DOHH2 (cell line): ENCODE measurements around the gene SSBP2.

Experiments used
- H3F3A ChIP-seq: fragments of 200-600 bp; sonication (generic), shearing (Covaris generic); 2 replicates; pipeline ENCODE4 v1.6.0; 2016; ENCODE audit warnings: antibody characterized with exemption, mild to moderate bottlenecking; ENCODE audit not compliant: control insufficient read depth, insufficient read depth
- H3K27ac ChIP-seq: fragments of 200-600 bp; sonication (generic); 2 replicates; pipeline ENCODE4 v1.5.1; 2014; ENCODE audit warnings: low read depth, mild to moderate bottlenecking, low read length, moderate library complexity
- H3K27me3 ChIP-seq: fragments of 200-600 bp; sonication (generic); 2 replicates; pipeline ENCODE4 v1.6.1; 2014; ENCODE audit warnings: mild to moderate bottlenecking, low read length, mixed read lengths; ENCODE audit not compliant: control insufficient read depth
- H3K36me3 ChIP-seq: fragments of 200-600 bp; sonication (generic); 2 replicates; pipeline ENCODE4 v1.6.1; 2014; ENCODE audit warnings: mild to moderate bottlenecking, low read length, moderate library complexity, mixed read lengths; ENCODE audit not compliant: control insufficient read depth
- H3K4me1 ChIP-seq: fragments of 200-600 bp; sonication (generic); 2 replicates; pipeline ENCODE4 v1.6.1; 2014; ENCODE audit warnings: mild to moderate bottlenecking, low read length, mixed read lengths; ENCODE audit not compliant: control insufficient read depth
- H3K4me2 ChIP-seq: fragments of 200-600 bp; sonication (generic); 2 replicates; pipeline ENCODE4 v1.6.0; 2014; ENCODE audit warnings: mild to moderate bottlenecking, low read length, moderate library complexity
- H3K4me3 ChIP-seq: fragments of 200-600 bp; sonication (generic); 2 replicates; pipeline ENCODE4 v1.5.1; 2014; ENCODE audit warnings: mild to moderate bottlenecking, low read length, mixed read lengths
- H3K79me2 ChIP-seq: fragments of 200-600 bp; sonication (generic); 2 replicates; pipeline ENCODE4 v1.6.1; 2014; ENCODE audit warnings: mild to moderate bottlenecking, low read length, mixed read lengths; ENCODE audit not compliant: control insufficient read depth
- H3K9me2 ChIP-seq: fragments of 200-600 bp; sonication (generic); replicated peaks from 2 replicates; pipeline ENCODE4 v1.6.1; 2014; ENCODE audit warnings: mild to moderate bottlenecking, low read length, mixed read lengths; ENCODE audit not compliant: control insufficient read depth
- H3K9me3 ChIP-seq: fragments of 200-600 bp; sonication (generic); 2 replicates; pipeline ENCODE4 v1.6.1; 2014; ENCODE audit warnings: antibody characterized with exemption, low read length, mixed read lengths; ENCODE audit not compliant: control insufficient read depth, insufficient read depth
- H4K20me1 ChIP-seq: fragments of 200-600 bp; sonication (generic); 2 replicates; pipeline ENCODE4 v1.6.0; 2014; ENCODE audit warnings: low read depth, mild to moderate bottlenecking, antibody characterized with exemption, low read length, moderate library complexity; ENCODE audit not compliant: control insufficient read depth, insufficient read depth
- EZH2phosphoT487 ChIP-seq: fragments of 200-600 bp; sonication (generic); IDR thresholded peaks from 2 replicates; pipeline ENCODE4 v1.6.1; 2017; ENCODE audit warnings: borderline replicate concordance, mild to moderate bottlenecking, antibody characterized with exemption, low read length, moderate library complexity, mixed read lengths
- TF ChIP-seq, protein P1 (sequence below): fragments of 200-600 bp; sonication (generic); IDR thresholded peaks from one replicate; pipeline ENCODE4 v1.5.1; 2014; ENCODE audit warnings: antibody characterized with exemption, mild to moderate bottlenecking, low read depth, low read length; ENCODE audit not compliant: poor library complexity, severe bottlenecking

The SSBP2 gene

GRCh38 chr5:81749192-81749560 is 1.7 kb downstream of the SSBP2 start:
- H3K9me3 ChIP-seq = no peaks in the 10 kb centered on the region
- peaks cover 42% of the 10 kb centered on the region for H3K36me3 ChIP-seq
- TF ChIP-seq, protein P1, sequence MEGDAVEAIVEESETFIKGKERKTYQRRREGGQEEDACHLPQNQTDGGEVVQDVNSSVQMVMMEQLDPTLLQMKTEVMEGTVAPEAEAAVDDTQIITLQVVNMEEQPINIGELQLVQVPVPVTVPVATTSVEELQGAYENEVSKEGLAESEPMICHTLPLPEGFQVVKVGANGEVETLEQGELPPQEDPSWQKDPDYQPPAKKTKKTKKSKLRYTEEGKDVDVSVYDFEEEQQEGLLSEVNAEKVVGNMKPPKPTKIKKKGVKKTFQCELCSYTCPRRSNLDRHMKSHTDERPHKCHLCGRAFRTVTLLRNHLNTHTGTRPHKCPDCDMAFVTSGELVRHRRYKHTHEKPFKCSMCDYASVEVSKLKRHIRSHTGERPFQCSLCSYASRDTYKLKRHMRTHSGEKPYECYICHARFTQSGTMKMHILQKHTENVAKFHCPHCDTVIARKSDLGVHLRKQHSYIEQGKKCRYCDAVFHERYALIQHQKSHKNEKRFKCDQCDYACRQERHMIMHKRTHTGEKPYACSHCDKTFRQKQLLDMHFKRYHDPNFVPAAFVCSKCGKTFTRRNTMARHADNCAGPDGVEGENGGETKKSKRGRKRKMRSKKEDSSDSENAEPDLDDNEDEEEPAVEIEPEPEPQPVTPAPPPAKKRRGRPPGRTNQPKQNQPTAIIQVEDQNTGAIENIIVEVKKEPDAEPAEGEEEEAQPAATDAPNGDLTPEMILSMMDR = no peak
- no peak for TF ChIP-seq EZH2phosphoT487
- peaks cover 63% of the 10 kb centered on the region for H3K79me2 ChIP-seq
- peaks cover 5% of the 10 kb centered on the region; the same call in 1 of the 2 replicates for H3F3A ChIP-seq
- peak overlapping the region; percentile 84 for H3K27ac ChIP-seq
- peak overlapping the region; percentile 76 for H3K4me2 ChIP-seq
- H3K4me3 ChIP-seq = peak overlapping the region; percentile 73
- H4K20me1 ChIP-seq = peaks cover 20% of the 10 kb centered on the region
- peaks cover 59% of the 10 kb centered on the region for H3K4me1 ChIP-seq
- H3K27me3 ChIP-seq = no peaks in the 10 kb centered on the region
- no peaks in the 10 kb centered on the region for H3K9me2 ChIP-seq

DNA sequence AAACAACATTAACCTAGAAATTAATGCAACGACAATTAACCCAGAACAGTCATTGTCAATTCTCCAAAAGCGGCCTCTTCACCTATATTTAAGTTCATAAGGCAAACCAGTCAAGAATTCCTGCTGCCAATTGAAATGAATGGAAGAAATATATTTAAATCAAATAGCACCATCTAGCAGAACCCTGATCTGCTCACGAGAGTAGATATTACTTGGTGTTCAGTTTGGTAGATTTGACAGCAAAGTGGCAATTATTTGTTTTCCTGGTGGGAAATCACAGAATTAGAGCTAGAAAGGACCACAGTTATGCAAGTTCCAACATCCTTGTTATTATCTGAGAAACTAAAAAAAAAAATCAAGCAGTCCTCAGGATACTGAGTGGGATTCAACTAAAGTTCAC is 2.3 kb downstream of the SSBP2 start:
- TF ChIP-seq, protein P1 = no peak
- no peak for TF ChIP-seq EZH2phosphoT487
- Histone ChIP-seq H3K4me2 (peak overlapping the region; percentile 76), H3K27ac (peak overlapping the region; percentile 84), H4K20me1 (peaks cover 20% of the 10 kb centered on the region), H3K79me2 (peaks cover 70% of the 10 kb centered on the region), H3K9me2 (no peaks in the 10 kb centered on the region), H3F3A (peaks cover 5% of the 10 kb centered on the region; the same call in 1 of the 2 replicates), H3K27me3 (no peaks in the 10 kb centered on the region), H3K4me1 (peaks cover 59% of the 10 kb centered on the region), H3K9me3 (no peaks in the 10 kb centered on the region), H3K4me3 (peak overlapping the region; percentile 73), H3K36me3 (peaks cover 44% of the 10 kb centered on the region)

GRCh38 chr5:81747030-81747429 is 3.9 kb downstream of the SSBP2 start:
- H3K27ac ChIP-seq = no peak overlapping the region
- peak overlapping the region; percentile 73; the same call in 1 of the 2 replicates for H3K4me3 ChIP-seq
- peaks cover 5% of the 10 kb centered on the region; the same call in 1 of the 2 replicates for H3F3A ChIP-seq
- peaks cover 20% of the 10 kb centered on the region for H4K20me1 ChIP-seq
- H3K9me3 ChIP-seq = no peaks in the 10 kb centered on the region
- peak overlapping the region; percentile 76 for H3K4me2 ChIP-seq
- H3K4me1 ChIP-seq = peaks cover 48% of the 10 kb centered on the region
- H3K36me3 ChIP-seq = peaks cover 51% of the 10 kb centered on the region
- H3K79me2 ChIP-seq = peaks cover 85% of the 10 kb centered on the region
- no peak for TF ChIP-seq EZH2phosphoT487
- TF ChIP-seq, protein P1 = no peak
- no peaks in the 10 kb centered on the region for H3K27me3 ChIP-seq
- no peaks in the 10 kb centered on the region for H3K9me2 ChIP-seq
